ENCODE measurements around the gene SLC38A10. TPM values are rescaled to one million over a fixed set of nuclear protein-coding genes. Genes with fewer than 3 reads are reported as not detected.

Gene SLC38A10
- total RNA-seq, 2 experiments from 2014 or later, result 56.0 to 147 TPM

- H3K4me2 ChIP-seq (ENCODE audit: low read length), result no peak overlapping the region
- no peak for TF ChIP-seq EZH2phosphoT487 (IDR thresholded peaks at IDR 0.05; ENCODE audit: borderline replicate concordance, low read depth, low read length)
- no peak for TF ChIP-seq CTCF (conservative IDR thresholded peaks at IDR 0.05; ENCODE audit: low read length)
- peaks cover 26% of the 10 kb centered on the region for H3K79me2 ChIP-seq (ENCODE audit: insufficient read depth, low read depth, low read length)
- POLR2A ChIA-PET, result no interaction called here
- no peak overlapping the region for H3K4me3 ChIP-seq (ENCODE audit: low read depth, low read length, poor library complexity, severe bottlenecking)
- DNase-seq (ENCODE audit: low spot score), result no peak
- no peak overlapping the region for H3K27ac ChIP-seq (ENCODE audit: low read depth, low read length, poor library complexity, severe bottlenecking)
- H2AFZ ChIP-seq (ENCODE audit: low read length), result no peak overlapping the region
- H3K9me2 ChIP-seq (ENCODE audit: insufficient read depth, low read length), result no peaks in the 10 kb centered on the region
- peaks cover 22% of the 10 kb centered on the region for H3K4me1 ChIP-seq (ENCODE audit: insufficient read depth, low read length, poor library complexity, severe bottlenecking)
- intact Hi-C loops (cut with micrococcal nuclease; ENCODE audit: unreplicated experiment), result no loop called here
- no peaks in the 10 kb centered on the region for H4K20me1 ChIP-seq (ENCODE audit: insufficient read depth, low read length)
- peaks cover 21% of the 10 kb centered on the region for H3K36me3 ChIP-seq (ENCODE audit: insufficient read depth, low read length)
- no TSS peak for BruUV-seq (replicated peaks)
- CTCF ChIA-PET (ENCODE audit: unreplicated experiment), result no interaction called here
- no peaks in the 10 kb centered on the region for H3K9me3 ChIP-seq (ENCODE audit: low read length)
Measured at GRCh38 chr17:81235822-81236740, 59.0 kb downstream of the SLC38A10 start.

- CTCF ChIA-PET (ENCODE audit: unreplicated experiment), result no interaction called here
- POLR2A ChIA-PET, result no interaction called here
- no peak overlapping the region for H3K27ac ChIP-seq (ENCODE audit: low read depth, low read length, poor library complexity, severe bottlenecking)
- no peak for DNase-seq (ENCODE audit: low spot score)
- TF ChIP-seq CTCF (conservative IDR thresholded peaks at IDR 0.05; ENCODE audit: low read length) (no peak), EZH2phosphoT487 (IDR thresholded peaks at IDR 0.05; ENCODE audit: borderline replicate concordance, low read depth, low read length) (no peak)
- H3K4me2 ChIP-seq (ENCODE audit: low read length), result no peak overlapping the region
- H3K9me2 ChIP-seq (ENCODE audit: insufficient read depth, low read length), result no peaks in the 10 kb centered on the region
- intact Hi-C loops (cut with micrococcal nuclease; ENCODE audit: unreplicated experiment), result no loop called here
- no peaks in the 10 kb centered on the region for H4K20me1 ChIP-seq (ENCODE audit: insufficient read depth, low read length)
- BruUV-seq (replicated peaks), result no TSS peak
- H3K4me3 ChIP-seq (ENCODE audit: low read depth, low read length, poor library complexity, severe bottlenecking), result no peak overlapping the region
- no peaks in the 10 kb centered on the region for H3K9me3 ChIP-seq (ENCODE audit: low read length)
- H2AFZ ChIP-seq (ENCODE audit: low read length), result no peak overlapping the region
- H3K79me2 ChIP-seq (ENCODE audit: insufficient read depth, low read depth, low read length), result peaks cover 17% of the 10 kb centered on the region
- H3K4me1 ChIP-seq (ENCODE audit: insufficient read depth, low read length, poor library complexity, severe bottlenecking), result peaks cover 13% of the 10 kb centered on the region
- H3K36me3 ChIP-seq (ENCODE audit: insufficient read depth, low read length), result peaks cover 17% of the 10 kb centered on the region
Measured at GRCh38 chr17:81234940-81235821, 59.9 kb downstream of the SLC38A10 start.

Data from OCI-LY7 (cell line).